K562 (cell line): ENCODE measurements around the gene KPTN. TPM values are rescaled to one million over a fixed set of nuclear protein-coding genes. Genes with fewer than 3 reads are reported as not detected.

ENCODE experiments used
- ATAC-seq: fragments of 200-7000 bp; cut with Tn5 transposase; 3 replicates; pipeline ENCODE4 v1.9.1; 2020; ENCODE audit warnings: moderate library complexity
- BruUV-seq: library from RNA; stranded (reverse); fragments of 400-500 nt; replicated peaks from 2 replicates; lab custom pipeline; 2021; lab: Mats Ljungman, UMichigan
- CTCF ChIA-PET: fragments of 300-600 bp; formaldehyde crosslinking; extraction: SDS; loops from one replicate; lab custom pipeline; 2021; ENCODE audit warnings: low intra/inter-chr PET ratio; lab: Yijun Ruan, JAX
- POLR2A ChIA-PET: fragments of 300-600, 350-650 bp; sonication (Branson Sonifier 250); formaldehyde crosslinking; extraction: SDS; loops from one replicate; lab custom pipeline; 2021; ENCODE audit warnings: antibody characterized with exemption, inconsistent platforms; lab: Yijun Ruan, JAX
- DNase-seq, 4 experiments: peaks; one replicate each; pipeline versions ENCODE4 v3.0.0 to v3.0.0-alpha.2; 2011 to 2018; ENCODE audit warnings: low spot score in 3 of 4, mixed read lengths in 3 of 4; ENCODE audit errors: extremely low read depth in 1 of 4
- FAIRE-seq: peaks from 2 replicates; lab custom pipeline; 2011; peaks lifted over from hg19 to GRCh38; lab: Jason Lieb, UNC
- H2AFZ ChIP-seq: 2 replicates; pipeline ENCODE4 v1.6.0; 2011; ENCODE audit warnings: low read depth, low read length, control low read depth, inconsistent platforms
- H3K27ac ChIP-seq: fragments of 200-600 bp; 3 replicates; pipeline ENCODE4 v1.8.0; 2011; ENCODE audit warnings: low read depth, mild to moderate bottlenecking, control low read depth, inconsistent platforms, low read length, moderate library complexity, mixed read lengths; ENCODE audit errors: extremely low read depth
- H3K27me3 ChIP-seq, 2 experiments: fragments of 300-600 bp in 1 of 2; 2 replicates in 1 of 2; 3 replicates in 1 of 2; pipeline versions ENCODE4 v1.6.0 to v1.8.0; 2011; ENCODE audit warnings: inconsistent platforms in 2 of 2, low read length in 2 of 2, mild to moderate bottlenecking in 1 of 2, mixed read lengths in 1 of 2, moderate library complexity in 1 of 2; ENCODE audit not compliant: control insufficient read depth in 2 of 2, insufficient read depth in 2 of 2
- H3K36me3 ChIP-seq: fragments of 300-600 bp; 3 replicates; pipeline ENCODE4 v1.8.0; 2011; ENCODE audit warnings: mild to moderate bottlenecking, low read length, inconsistent platforms; ENCODE audit not compliant: control insufficient read depth, insufficient read depth
- H3K4me1 ChIP-seq, 2 experiments: fragments of 200-600 bp in 1 of 2; replicated peaks in 1 of 2; 2 replicates in 1 of 2; 3 replicates in 1 of 2; pipeline versions ENCODE4 v1.5.1 to v1.8.0; 2011; ENCODE audit warnings: inconsistent platforms in 2 of 2, low read length in 2 of 2, mild to moderate bottlenecking in 1 of 2, mixed read lengths in 1 of 2, moderate library complexity in 1 of 2; ENCODE audit not compliant: control insufficient read depth in 2 of 2, insufficient read depth in 2 of 2
- H3K4me2 ChIP-seq: 2 replicates; pipeline ENCODE4 v1.6.1; 2011; ENCODE audit warnings: low read length, control low read depth, inconsistent platforms, mixed read lengths; ENCODE audit not compliant: insufficient read depth
- H3K4me3 ChIP-seq: fragments of 200-600 bp; sonication (generic), shearing (Covaris generic); 2 replicates; pipeline ENCODE4 v1.5.1; 2016; ENCODE audit warnings: control low read depth, inconsistent platforms
- H3K79me2 ChIP-seq: fragments of 200-600 bp; 3 replicates; pipeline ENCODE4 v1.8.0; 2011; ENCODE audit warnings: low read length, inconsistent platforms; ENCODE audit not compliant: control insufficient read depth, insufficient read depth
- H3K9ac ChIP-seq, 2 experiments: 2 replicates each; pipeline versions ENCODE4 v1.6.0 to v1.6.1; 2011; ENCODE audit warnings: low read depth in 2 of 2, low read length in 2 of 2, control low read depth in 1 of 2, inconsistent platforms in 1 of 2, mild to moderate bottlenecking in 1 of 2, mixed read lengths in 1 of 2; ENCODE audit not compliant: insufficient read depth in 1 of 2
- H3K9me1 ChIP-seq: one replicate; pipeline ENCODE4 v1.6.0; 2011; ENCODE audit warnings: inconsistent platforms, mild to moderate bottlenecking, low read length, moderate library complexity; ENCODE audit not compliant: control insufficient read depth, insufficient read depth
- H3K9me3 ChIP-seq: replicated peaks from 2 replicates; pipeline ENCODE4 v1.5.1; 2011; ENCODE audit warnings: low read depth, low read length, inconsistent platforms; ENCODE audit not compliant: control insufficient read depth, insufficient read depth
- H4K20me1 ChIP-seq: replicated peaks from 2 replicates; pipeline ENCODE4 v1.6.1; 2011; ENCODE audit warnings: low read length, inconsistent platforms, mixed read lengths; ENCODE audit not compliant: control insufficient read depth, insufficient read depth
- CC2D1A ChIP-seq: fragments of 450-650 bp; IDR thresholded peaks from 2 replicates; pipeline ENCODE4 v1.6.1; 2017; ENCODE audit warnings: mild to moderate bottlenecking
- KAT7 ChIP-seq: sonication (generic); formaldehyde crosslinking; IDR thresholded peaks from 2 replicates; pipeline ENCODE4 v1.8.0; 2022; ENCODE audit warnings: missing genetic modification reagents, mild to moderate bottlenecking, borderline replicate concordance
- TCF7 ChIP-seq: sonication (generic); IDR thresholded peaks from 2 replicates; pipeline ENCODE4 v1.6.1; 2016; ENCODE audit warnings: antibody characterized with exemption, borderline replicate concordance
- WGBS: fragments of 100-300 bp; shearing (Covaris generic); methylation state at CpG from one replicate; pipeline ENCODE4 v1.1.6; 2016; ENCODE audit warnings: low coverage, mixed read lengths; ENCODE audit not compliant: insufficient coverage; ENCODE audit errors: missing lambda C conversion rate; 5-methylcytosine and 5-hydroxymethylcytosine counted together
- in situ Hi-C: fragments of 300-500 bp; cut with MboI; formaldehyde crosslinking; loops from 4 replicates; pipeline ENCODE4 v1.15.0; 2018; ENCODE audit warnings: inconsistent platforms, mixed read lengths
- intact Hi-C: fragments of 100-400 bp; cut with micrococcal nuclease; formaldehyde crosslinking; loops from 2 replicates; pipeline ENCODE4 v1.14.2; 2022
- polyA plus RNA-seq, 8 experiments: library from polyadenylated mRNA; depleted of rRNA in 4 of 8; stranded (reverse) in 5 of 8; unstranded in 3 of 8; fragments of >200 nt; fragmentation: Nextera tagmentation in 2 of 8; fragmentation: Illumina TruSeq in 1 of 8; extraction: Ambion mirVana in 2 of 8; extraction: Trizol in 1 of 8; gene quantifications; 2 replicates each; pipeline versions ENCODE4 v1.2.1 to v1.2.3, GENCODE V29; 2011 to 2014; ENCODE audit warnings: inconsistent platforms in 1 of 8, missing spikeins in 1 of 8
- total RNA-seq, 7 experiments: library from RNA; depleted of rRNA in 6 of 7; stranded (reverse); fragments of >200 nt in 6 of 7; fragmentation: Illumina TruSeq in 2 of 7; extraction: Trizol in 2 of 7; gene quantifications; 2 replicates each; pipeline versions ENCODE4 v1.2.1 to v1.2.3, GENCODE V29; 2011 to 2021; ENCODE audit warnings: low replicate concordance in 1 of 7
- TF ChIP-seq, protein P1 (sequence below): sonication (generic); formaldehyde crosslinking; IDR thresholded peaks from 2 replicates; pipeline ENCODE4 v1.8.1; 2023; ENCODE audit warnings: missing genetic modification reagents, mild to moderate bottlenecking, borderline replicate concordance

Gene KPTN
- total and polyA plus RNA-seq, 9 of the 15 experiments (the other 6 are each of a cell fraction or from before 2014, with no cell fraction given): 0.56 to 18.2 (median 8.5) TPM

DNA sequence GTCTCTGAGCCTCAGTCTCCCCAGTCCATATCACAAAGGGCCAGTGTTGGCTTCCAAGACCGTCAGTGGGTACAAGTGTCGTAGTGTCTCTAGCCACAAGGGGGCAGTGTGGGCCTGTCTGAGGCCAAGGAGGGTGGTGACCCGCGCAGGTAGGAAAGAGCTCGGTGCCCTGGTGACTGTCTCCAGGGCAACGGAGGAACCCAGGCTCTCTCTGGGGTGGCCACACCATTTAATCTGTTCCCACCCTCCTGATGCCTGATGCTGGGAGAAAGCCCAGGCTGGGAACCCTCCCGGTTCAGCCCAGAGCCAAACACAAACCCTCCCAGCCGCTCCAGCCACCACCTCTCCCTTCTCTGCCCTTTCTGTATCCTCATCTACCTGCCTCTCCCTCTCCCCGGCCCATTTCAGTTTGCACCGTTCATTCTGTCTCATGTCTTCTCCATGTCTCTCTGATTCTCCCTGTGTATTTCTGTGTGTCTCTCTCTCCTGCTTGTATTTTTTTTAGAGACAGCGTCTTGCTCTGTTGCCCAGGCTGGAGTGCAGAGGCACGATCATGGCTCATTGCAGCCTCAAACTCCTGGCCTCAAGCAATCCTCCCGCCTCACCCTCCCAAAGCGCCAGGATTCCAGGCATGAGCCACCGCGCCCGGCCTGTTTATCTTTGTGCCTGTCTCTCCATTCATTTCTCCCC lies 47.2 kb downstream of the KPTN start:
- WGBS: 12% methylated on average over 15 of the region's 17 CpGs
- no peak overlapping the region for H3K4me2 ChIP-seq
- H2AFZ ChIP-seq: no peak overlapping the region
- peak; percentile 87 for FAIRE-seq
- H3K4me3 ChIP-seq: no peak overlapping the region
- H3K36me3 ChIP-seq: no peaks in the 10 kb centered on the region
- CTCF ChIA-PET: interaction anchor here (0.7 to 4.6 kb wide), 9 partner anchors 46 to 753 kb away, joined by 3 to 79 read pairs (median 3); no protein-coding TSS in a partner anchor
- in situ Hi-C loops: loop anchor here (5.0 kb wide), 1 partner anchor 260 kb away; no protein-coding TSS in a partner anchor
- ATAC-seq: peak; percentile 97
- peaks cover 3% of the 10 kb centered on the region for H3K9me1 ChIP-seq
- no TSS peak for BruUV-seq
- no peaks in the 10 kb centered on the region for H3K79me2 ChIP-seq
- DNase-seq: peak; percentile 79 to 85 (median 80)
- intact Hi-C loops: loop anchor here (1.0 to 5.0 kb wide), 3 partner anchors 45 to 261 kb away; partner anchors contain the start of genes KPTN and NAPA
- no peak overlapping the region for H3K9ac ChIP-seq
- H4K20me1 ChIP-seq: peaks cover 19% of the 10 kb centered on the region; the same call in 1 of the 2 replicates
- POLR2A ChIA-PET: interaction anchor here (0.5 to 2.0 kb wide), 5 partner anchors 9 to 270 kb away, joined by 3 to 6 read pairs (median 5); no protein-coding TSS in a partner anchor
- H3K27me3 ChIP-seq: peaks cover 3 to 6% of the 10 kb centered on the region in 2 experiments; a peak in 1 of 5 replicates
- H3K9me3 ChIP-seq: no peaks in the 10 kb centered on the region
- H3K27ac ChIP-seq: no peak overlapping the region
- H3K4me1 ChIP-seq: peaks cover 0 to 4% of the 10 kb centered on the region in 2 experiments; a peak in 2 of 5 replicates
- TF ChIP-seq CC2D1A (peak; percentile 81; the same call in 1 of the 2 replicates), TCF7 (no peak), KAT7 (CRISPR knock-in tag) (no peak)
- TF ChIP-seq, protein P1, sequence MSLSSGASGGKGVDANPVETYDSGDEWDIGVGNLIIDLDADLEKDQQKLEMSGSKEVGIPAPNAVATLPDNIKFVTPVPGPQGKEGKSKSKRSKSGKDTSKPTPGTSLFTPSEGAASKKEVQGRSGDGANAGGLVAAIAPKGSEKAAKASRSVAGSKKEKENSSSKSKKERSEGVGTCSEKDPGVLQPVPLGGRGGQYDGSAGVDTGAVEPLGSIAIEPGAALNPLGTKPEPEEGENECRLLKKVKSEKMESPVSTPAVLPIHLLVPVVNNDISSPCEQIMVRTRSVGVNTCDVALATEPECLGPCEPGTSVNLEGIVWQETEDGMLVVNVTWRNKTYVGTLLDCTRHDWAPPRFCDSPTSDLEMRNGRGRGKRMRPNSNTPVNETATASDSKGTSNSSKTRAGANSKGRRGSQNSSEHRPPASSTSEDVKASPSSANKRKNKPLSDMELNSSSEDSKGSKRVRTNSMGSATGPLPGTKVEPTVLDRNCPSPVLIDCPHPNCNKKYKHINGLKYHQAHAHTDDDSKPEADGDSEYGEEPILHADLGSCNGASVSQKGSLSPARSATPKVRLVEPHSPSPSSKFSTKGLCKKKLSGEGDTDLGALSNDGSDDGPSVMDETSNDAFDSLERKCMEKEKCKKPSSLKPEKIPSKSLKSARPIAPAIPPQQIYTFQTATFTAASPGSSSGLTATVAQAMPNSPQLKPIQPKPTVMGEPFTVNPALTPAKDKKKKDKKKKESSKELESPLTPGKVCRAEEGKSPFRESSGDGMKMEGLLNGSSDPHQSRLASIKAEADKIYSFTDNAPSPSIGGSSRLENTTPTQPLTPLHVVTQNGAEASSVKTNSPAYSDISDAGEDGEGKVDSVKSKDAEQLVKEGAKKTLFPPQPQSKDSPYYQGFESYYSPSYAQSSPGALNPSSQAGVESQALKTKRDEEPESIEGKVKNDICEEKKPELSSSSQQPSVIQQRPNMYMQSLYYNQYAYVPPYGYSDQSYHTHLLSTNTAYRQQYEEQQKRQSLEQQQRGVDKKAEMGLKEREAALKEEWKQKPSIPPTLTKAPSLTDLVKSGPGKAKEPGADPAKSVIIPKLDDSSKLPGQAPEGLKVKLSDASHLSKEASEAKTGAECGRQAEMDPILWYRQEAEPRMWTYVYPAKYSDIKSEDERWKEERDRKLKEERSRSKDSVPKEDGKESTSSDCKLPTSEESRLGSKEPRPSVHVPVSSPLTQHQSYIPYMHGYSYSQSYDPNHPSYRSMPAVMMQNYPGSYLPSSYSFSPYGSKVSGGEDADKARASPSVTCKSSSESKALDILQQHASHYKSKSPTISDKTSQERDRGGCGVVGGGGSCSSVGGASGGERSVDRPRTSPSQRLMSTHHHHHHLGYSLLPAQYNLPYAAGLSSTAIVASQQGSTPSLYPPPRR (CRISPR knock-in tag): no peak
